Measurements from ENCODE around the gene AFF2. TPM values are rescaled to one million over a fixed set of nuclear protein-coding genes. Genes with fewer than 3 reads are reported as not detected.

The AFF2 gene
- total RNA-seq, 4 donors from 2014 or later, result 0.09 to 2.5 (median 0.65) TPM

- H3K27me3 ChIP-seq, result no peaks in the 10 kb centered on the region
These were observed 128.2 kb downstream of the AFF2 start for GRCh38 chrX:148628621-148629020.

GRCh38 chrX:148629434-148629833, 129.0 kb downstream of the AFF2 start:
- H3K27me3 ChIP-seq, result no peaks in the 10 kb centered on the region
- no peak overlapping the region for H3K27ac ChIP-seq
- TF ChIP-seq, protein P1, sequence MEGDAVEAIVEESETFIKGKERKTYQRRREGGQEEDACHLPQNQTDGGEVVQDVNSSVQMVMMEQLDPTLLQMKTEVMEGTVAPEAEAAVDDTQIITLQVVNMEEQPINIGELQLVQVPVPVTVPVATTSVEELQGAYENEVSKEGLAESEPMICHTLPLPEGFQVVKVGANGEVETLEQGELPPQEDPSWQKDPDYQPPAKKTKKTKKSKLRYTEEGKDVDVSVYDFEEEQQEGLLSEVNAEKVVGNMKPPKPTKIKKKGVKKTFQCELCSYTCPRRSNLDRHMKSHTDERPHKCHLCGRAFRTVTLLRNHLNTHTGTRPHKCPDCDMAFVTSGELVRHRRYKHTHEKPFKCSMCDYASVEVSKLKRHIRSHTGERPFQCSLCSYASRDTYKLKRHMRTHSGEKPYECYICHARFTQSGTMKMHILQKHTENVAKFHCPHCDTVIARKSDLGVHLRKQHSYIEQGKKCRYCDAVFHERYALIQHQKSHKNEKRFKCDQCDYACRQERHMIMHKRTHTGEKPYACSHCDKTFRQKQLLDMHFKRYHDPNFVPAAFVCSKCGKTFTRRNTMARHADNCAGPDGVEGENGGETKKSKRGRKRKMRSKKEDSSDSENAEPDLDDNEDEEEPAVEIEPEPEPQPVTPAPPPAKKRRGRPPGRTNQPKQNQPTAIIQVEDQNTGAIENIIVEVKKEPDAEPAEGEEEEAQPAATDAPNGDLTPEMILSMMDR (IDR thresholded peaks at IDR 0.05), result no peak
- no peak for TF ChIP-seq POLR2A (IDR thresholded peaks at IDR 0.05)
- no peak for DNase-seq
- H3K4me3 ChIP-seq, result no peak overlapping the region
- H3K4me1 ChIP-seq, result no peaks in the 10 kb centered on the region
- H3K36me3 ChIP-seq, result no peaks in the 10 kb centered on the region
- intact Hi-C loops (cut with DNase I), result no loop called here
- no peaks in the 10 kb centered on the region for H3K9me3 ChIP-seq
- WGBS, 2 donors, result 60 to 100% methylated on average over 1 of the region's 2 CpGs

More at GRCh38 chrX:148628621-148629020, 128.2 kb downstream of the AFF2 start:
- Histone ChIP-seq H3K4me1 (no peaks in the 10 kb centered on the region), H3K27ac (no peak overlapping the region), H3K9me3 (no peaks in the 10 kb centered on the region), H3K4me3 (no peak overlapping the region), H3K36me3 (no peaks in the 10 kb centered on the region)
- intact Hi-C loops (cut with DNase I), result no loop called here
- no peak for DNase-seq
- TF ChIP-seq POLR2A (IDR thresholded peaks at IDR 0.05), result no peak
- TF ChIP-seq, protein P1 (IDR thresholded peaks at IDR 0.05), result no peak

DNA sequence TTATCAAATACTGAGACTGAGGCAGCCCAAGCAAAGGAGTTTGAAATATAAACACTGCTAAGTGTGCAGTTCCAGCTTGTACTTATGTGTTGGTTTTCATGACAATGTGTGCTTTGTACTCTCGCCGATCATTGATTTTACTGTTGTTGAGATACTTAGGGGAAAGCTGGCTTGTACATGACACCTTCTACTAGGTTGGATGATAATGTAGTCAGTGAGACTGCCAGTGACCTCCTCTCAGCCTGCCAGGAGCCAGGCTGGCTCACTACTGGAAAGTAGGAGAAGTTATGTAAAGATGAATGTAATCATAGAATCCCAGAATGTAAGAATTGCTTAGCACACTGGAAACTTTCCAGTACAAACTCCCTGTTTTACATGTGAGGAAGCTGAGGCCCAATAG, 132.0 kb downstream of the AFF2 start:
- no peak for TF ChIP-seq POLR2A (IDR thresholded peaks at IDR 0.05)
- TF ChIP-seq, protein P1 (IDR thresholded peaks at IDR 0.05), result no peak
- H3K9me3 ChIP-seq, result no peaks in the 10 kb centered on the region
- no peak overlapping the region for H3K27ac ChIP-seq
- no peaks in the 10 kb centered on the region for H3K27me3 ChIP-seq
- no peak for DNase-seq
- no peaks in the 10 kb centered on the region for H3K36me3 ChIP-seq
- H3K4me1 ChIP-seq, result no peaks in the 10 kb centered on the region
- intact Hi-C loops (cut with DNase I), result no loop called here
- WGBS, 2 donors, result 63% methylated on average over 2 of the region's 2 CpGs; no CpG with 5 or more reads in 1 of the 2 donors
- H3K4me3 ChIP-seq, result no peak overlapping the region

- 55 to 66% methylated on average over 7 of the region's 7 CpGs for WGBS, 2 donors
- TF ChIP-seq, protein P1 (IDR thresholded peaks at IDR 0.05), result no peak
- no peak for TF ChIP-seq POLR2A (IDR thresholded peaks at IDR 0.05)
These were observed 132.9 kb downstream of the AFF2 start for GRCh38 chrX:148633218-148633908.

DNA sequence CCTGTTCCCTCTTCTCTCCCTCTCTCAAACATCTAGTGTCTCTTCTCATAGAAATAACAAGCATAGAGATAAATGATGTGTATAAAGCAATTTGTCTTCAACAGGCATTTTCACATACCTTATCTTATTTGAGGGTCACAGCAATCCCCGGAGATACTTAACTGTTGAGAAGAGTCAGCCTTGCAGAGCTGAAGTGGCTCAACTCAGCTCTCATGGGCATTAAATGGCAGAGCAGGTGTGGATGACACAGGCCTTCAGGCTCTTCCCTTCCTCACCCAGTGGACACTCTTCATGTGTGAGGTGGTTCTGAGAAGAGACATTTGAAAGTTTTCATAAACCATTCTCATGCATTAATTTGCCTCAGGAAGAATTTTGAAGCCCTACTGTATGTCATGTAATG, 134.2 kb downstream of the AFF2 start:
- intact Hi-C loops (cut with DNase I), result no loop called here
- H3K9me3 ChIP-seq, result no peaks in the 10 kb centered on the region
- no peaks in the 10 kb centered on the region for H3K27me3 ChIP-seq
- TF ChIP-seq POLR2A (IDR thresholded peaks at IDR 0.05), result no peak
- TF ChIP-seq, protein P1 (IDR thresholded peaks at IDR 0.05), result no peak
- no peaks in the 10 kb centered on the region for H3K36me3 ChIP-seq
- 64% methylated on average over 1 of the region's 1 CpG; no CpG with 5 or more reads in 1 of the 2 donors for WGBS, 2 donors
- no peak for DNase-seq
- H3K27ac ChIP-seq, result no peak overlapping the region
- no peaks in the 10 kb centered on the region for H3K4me1 ChIP-seq
- H3K4me3 ChIP-seq, result no peak overlapping the region

More at GRCh38 chrX:148633218-148633908, 132.9 kb downstream of the AFF2 start:
- H3K36me3 ChIP-seq, result no peaks in the 10 kb centered on the region
- no peak overlapping the region for H3K27ac ChIP-seq
- intact Hi-C loops (cut with DNase I), result no loop called here
- no peak for DNase-seq
- no peaks in the 10 kb centered on the region for H3K27me3 ChIP-seq
- H3K9me3 ChIP-seq, result no peaks in the 10 kb centered on the region
- no peaks in the 10 kb centered on the region for H3K4me1 ChIP-seq
- H3K4me3 ChIP-seq, result no peak overlapping the region

All from esophagus squamous epithelium (tissue), 5 donors.